Dendritic cell treated with granulocyte-macrophage colony-stimulating factor and Interleukin-4, amounts not matched to agents 40 ng/mL and 50 ng/mL, for 4 days (primary cell): Measurements from ENCODE around the gene USF1.

ENCODE experiments used
- H3K27ac Mint-ChIP-seq: one replicate; pipeline ENCODE4 v1.8.0; 2022; ENCODE audit warnings: mild to moderate bottlenecking, mixed read lengths
- H3K27me3 Mint-ChIP-seq: one replicate; pipeline ENCODE4 v1.8.0; 2022; ENCODE audit warnings: mild to moderate bottlenecking, mixed read lengths
- H3K36me3 Mint-ChIP-seq: one replicate; pipeline ENCODE4 v1.8.0; 2022; ENCODE audit warnings: low read depth, mixed read lengths
- H3K4me1 Mint-ChIP-seq: one replicate; pipeline ENCODE4 v1.8.0; 2022; ENCODE audit warnings: low read depth, mixed read lengths
- H3K4me3 Mint-ChIP-seq: one replicate; pipeline ENCODE4 v1.8.0; 2022; ENCODE audit warnings: mild to moderate bottlenecking, moderate library complexity, mixed read lengths
- H3K9me3 Mint-ChIP-seq: one replicate; pipeline ENCODE4 v1.8.0; 2022; ENCODE audit warnings: mixed read lengths
- intact Hi-C: fragments of 100-400 bp; cut with micrococcal nuclease; formaldehyde crosslinking; loops from one replicate; pipeline ENCODE4 v1.15.0; 2022

Gene USF1

DNA sequence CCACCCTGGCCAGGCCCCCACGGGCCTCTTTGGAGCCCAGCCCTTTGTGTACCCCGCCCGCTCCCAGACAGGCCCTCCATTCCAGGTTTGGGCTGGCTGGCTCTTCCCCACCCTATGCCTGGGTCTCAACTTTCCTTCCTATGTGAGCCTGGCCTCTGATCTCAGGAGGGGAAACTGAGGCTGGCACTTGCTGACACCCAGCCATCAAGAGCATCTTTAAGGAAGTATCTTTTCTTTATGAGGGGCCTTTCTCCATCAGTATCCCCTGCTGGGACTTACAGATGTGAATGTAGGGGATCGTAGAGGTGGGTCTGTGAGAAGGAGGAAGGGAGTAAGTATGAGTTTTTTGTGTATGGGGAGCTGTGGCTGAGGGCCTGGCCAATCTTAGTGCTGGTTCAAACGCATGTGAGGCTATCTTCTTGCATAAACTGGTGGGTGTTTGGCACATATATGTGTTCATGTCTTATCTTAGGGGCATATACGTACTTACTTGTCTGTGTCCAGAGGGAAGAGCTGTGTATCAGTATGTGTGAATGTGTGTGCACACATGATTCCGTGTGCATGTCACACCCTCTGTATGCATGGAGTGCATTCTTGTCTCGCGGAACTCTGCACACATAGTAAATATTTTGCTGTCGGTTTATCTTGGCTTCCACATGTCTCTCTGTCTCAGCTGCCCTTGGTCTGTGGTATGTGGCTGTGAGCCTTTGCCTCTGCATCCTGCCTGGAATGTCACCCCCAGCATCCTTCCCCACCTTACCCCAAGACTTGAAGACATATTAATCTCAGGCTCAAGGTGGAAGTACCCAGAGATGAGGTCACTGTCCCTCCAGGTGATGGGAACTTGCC is 38.2 kb upstream of the USF1 start:
- Mint-ChIP-seq H3K27ac (peak overlapping the region; percentile 24), H3K9me3 (no peaks in the 10 kb centered on the region), H3K4me1 (peaks cover 83% of the 10 kb centered on the region), H3K4me3 (no peak overlapping the region), H3K36me3 (no peaks in the 10 kb centered on the region), H3K27me3 (peaks cover 3% of the 10 kb centered on the region)
- intact Hi-C loops, result loop anchor here (2.0 kb wide), 1 partner anchor 15 kb away; the partner anchor contains the start of gene ARHGAP30

DNA sequence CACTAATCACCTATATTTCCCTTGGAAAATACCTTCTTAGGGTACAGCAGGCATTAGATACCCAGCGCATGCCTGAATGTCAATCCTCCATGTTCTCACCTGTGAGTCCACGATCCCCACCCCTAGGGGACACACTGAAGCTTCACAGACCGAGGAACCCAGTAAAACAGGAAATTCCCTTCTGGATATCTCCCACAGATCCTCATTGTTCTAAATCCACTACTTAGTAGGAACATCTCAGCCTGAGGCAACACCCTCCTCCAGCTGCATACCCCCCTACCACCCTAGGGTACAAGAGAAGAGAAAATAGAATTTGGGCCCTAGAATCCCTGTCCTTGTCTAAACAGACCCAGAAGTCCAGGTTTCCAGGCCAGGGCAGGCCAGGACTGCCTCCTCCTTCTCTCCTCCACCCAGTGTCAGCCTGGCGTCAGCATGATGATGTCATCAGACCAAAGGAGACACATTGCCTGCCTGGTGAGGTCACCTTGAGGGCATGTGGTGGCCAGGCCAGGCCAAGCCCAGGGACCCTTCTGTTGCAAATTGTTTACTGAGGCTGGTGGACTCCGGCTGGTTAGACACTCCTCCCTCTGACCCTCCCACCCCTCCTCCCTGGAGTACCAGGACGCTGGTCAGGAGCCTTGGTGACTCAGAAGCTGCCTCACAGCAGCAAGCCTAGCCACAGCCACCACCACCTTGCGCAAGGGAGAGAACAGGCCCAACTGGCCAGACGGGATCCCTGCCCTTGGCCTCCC is 37.4 kb upstream of the USF1 start:
- H3K27me3 Mint-ChIP-seq, result peaks cover 3% of the 10 kb centered on the region
- no peaks in the 10 kb centered on the region for H3K36me3 Mint-ChIP-seq
- H3K9me3 Mint-ChIP-seq, result no peaks in the 10 kb centered on the region
- no peak overlapping the region for H3K4me3 Mint-ChIP-seq
- intact Hi-C loops, result loop anchor here (2.0 kb wide), 1 partner anchor 14 kb away; the partner anchor contains the start of gene ARHGAP30
- peaks cover 76% of the 10 kb centered on the region for H3K4me1 Mint-ChIP-seq
- H3K27ac Mint-ChIP-seq, result peak overlapping the region; percentile 26

DNA sequence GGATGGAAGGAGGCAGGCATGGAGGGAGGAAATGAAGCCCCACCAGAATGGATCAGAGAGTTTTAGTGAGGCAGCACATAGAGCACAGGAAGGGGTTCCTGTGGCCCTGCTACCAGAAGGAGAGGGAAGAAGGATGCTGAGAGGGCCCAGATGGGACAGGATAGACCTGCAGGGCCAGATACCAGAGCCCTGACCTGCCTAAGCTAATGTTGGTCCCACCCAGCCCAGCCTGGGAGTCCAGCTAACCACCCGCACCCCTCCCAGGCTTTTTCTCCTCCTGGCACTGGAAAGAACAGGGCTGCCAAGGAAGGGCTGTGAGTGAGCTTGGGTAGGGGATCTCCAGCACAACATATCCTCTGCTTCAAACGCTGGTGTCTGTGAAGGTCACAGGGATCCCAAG is 36.7 kb upstream of the USF1 start:
- peaks cover 69% of the 10 kb centered on the region for H3K4me1 Mint-ChIP-seq
- H3K27me3 Mint-ChIP-seq, result peaks cover 3% of the 10 kb centered on the region
- intact Hi-C loops, result loop anchor here (2.0 kb wide), 1 partner anchor 14 kb away; the partner anchor contains the start of gene ARHGAP30
- H3K27ac Mint-ChIP-seq, result peak overlapping the region; percentile 48
- no peak overlapping the region for H3K4me3 Mint-ChIP-seq
- no peaks in the 10 kb centered on the region for H3K36me3 Mint-ChIP-seq
- H3K9me3 Mint-ChIP-seq, result no peaks in the 10 kb centered on the region

DNA sequence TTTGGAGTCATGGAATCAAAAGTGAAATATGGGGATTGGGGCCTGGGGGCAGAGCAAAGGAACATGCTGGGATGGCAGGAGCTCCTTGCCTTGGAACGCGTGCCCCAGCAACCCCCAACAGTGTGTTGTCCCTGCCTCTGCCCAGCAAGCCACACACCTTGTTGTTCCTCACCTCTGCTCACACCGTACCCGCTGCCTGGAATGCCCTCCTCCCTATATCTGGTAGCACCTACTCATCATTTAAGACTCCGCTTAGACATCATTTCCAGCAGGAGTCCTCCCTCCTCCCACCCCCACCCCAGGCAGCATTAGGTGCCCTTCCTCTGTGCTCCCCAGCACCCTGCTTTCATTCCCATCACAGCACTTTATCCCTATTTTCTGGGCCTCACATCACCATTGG is 35.7 kb upstream of the USF1 start:
- no peaks in the 10 kb centered on the region for H3K36me3 Mint-ChIP-seq
- no peaks in the 10 kb centered on the region for H3K9me3 Mint-ChIP-seq
- H3K4me1 Mint-ChIP-seq, result peaks cover 69% of the 10 kb centered on the region
- peaks cover 3% of the 10 kb centered on the region for H3K27me3 Mint-ChIP-seq
- H3K27ac Mint-ChIP-seq, result peak overlapping the region; percentile 48
- no peak overlapping the region for H3K4me3 Mint-ChIP-seq
- intact Hi-C loops, result no loop called here

DNA sequence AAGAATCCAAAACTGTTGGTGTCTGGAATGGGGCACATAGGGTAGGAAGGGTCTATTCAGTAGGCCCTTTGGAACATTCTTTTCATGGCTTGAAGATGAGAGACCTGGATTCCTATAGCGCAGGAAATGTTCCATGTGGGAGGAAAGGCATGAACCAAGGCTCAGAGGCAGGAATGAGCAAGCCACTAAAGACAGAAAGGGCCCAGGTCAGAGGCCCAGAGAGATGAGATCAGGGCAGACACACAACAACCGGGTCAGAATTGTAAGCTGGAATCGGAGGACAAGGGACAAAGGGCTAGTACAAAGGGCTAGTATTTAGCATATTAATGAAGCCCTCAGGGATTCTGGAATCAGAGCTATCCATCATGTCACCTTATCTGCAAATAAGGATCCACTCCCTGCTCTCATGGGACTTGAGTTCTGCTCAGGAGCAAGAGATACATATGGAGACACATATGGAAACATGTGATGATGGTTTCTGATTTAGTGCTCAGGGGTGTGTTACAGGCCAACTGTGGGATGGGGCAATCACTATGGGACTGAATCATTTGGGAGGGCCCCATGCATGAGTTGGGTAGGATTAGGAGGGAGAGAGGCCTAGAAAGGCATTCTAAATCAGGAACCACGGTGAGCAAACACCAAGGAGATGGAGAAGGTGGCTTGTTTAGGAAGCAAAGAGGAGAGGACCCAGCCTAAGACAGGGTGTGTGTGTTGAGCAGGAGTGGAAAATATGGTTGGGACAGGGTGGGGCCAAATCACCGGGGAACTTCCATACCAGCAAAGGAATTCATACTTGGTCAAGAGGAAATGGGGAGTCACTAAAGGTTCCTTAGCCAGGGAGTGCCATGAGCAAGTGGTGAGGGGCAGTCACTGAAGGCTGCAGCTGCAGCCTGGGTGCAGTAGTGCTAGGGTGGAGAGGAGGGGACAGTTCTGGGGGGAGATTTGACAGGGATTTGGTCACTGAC is 34.9 kb upstream of the USF1 start:
- Mint-ChIP-seq H3K4me3 (no peak overlapping the region), H3K36me3 (no peaks in the 10 kb centered on the region)

DNA sequence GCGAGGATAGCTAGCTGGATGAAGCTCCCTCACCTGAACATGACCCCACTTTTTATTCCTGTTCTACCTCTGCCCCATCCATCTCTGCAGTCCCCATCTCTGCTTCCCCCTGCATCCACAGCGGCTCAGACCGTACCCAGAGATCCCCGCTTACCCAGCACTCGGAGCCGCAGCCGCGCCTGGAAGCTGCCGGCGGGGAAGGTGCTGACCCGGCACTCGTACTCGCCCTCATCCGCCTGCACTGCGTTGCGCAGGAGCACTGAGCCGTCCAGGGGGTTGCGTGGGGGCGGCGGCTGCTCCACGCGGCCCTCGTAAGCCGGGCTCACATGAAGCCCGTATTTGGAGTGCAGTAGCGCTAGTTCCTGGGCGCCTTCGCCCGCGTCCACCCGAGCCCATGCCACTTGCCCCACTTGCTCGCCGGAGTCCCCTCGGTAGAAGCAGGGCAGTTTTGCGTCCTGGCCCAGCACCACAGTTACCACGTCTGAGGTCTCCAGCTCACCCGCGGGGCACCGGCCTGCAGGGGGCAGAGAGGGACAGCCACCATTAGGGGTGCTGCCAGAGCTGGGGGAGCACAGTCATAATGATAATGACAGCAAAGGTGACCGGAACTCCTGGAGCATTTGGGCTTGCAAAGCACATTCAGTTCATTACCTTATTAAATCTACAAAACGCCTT is 33.8 kb upstream of the USF1 start:
- Mint-ChIP-seq H3K36me3 (no peaks in the 10 kb centered on the region), H3K27ac (no peak overlapping the region), H3K9me3 (no peaks in the 10 kb centered on the region), H3K27me3 (peaks cover 3% of the 10 kb centered on the region), H3K4me1 (peaks cover 62% of the 10 kb centered on the region), H3K4me3 (peak overlapping the region; percentile 4)
- intact Hi-C loops, result no loop called here

More for the DNA sequence above, 34.9 kb upstream of the USF1 start:
- intact Hi-C loops, result no loop called here
- Mint-ChIP-seq H3K27me3 (peaks cover 3% of the 10 kb centered on the region), H3K27ac (peak overlapping the region; percentile 48), H3K4me1 (peaks cover 72% of the 10 kb centered on the region), H3K9me3 (no peaks in the 10 kb centered on the region)

DNA sequence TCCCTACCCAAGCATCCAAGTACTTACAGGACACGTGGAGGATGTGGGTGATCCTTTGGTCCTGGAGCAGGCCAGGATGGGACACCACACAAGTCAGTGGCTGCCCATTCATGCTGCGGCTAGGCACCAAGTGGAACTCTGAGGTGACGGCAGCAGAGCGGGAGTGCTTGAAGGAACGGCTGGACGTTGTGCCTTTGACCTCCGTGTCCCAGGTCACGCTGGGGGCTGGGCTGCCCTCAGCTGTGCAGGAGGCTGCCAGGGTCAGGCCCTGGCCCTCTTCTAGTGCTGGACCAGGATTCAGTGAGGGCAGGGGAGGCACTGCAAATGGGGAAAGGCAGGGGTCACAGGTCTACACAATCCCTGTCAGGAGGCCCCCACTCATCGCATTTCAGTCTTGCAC is 31.6 kb upstream of the USF1 start:
- no peaks in the 10 kb centered on the region for H3K36me3 Mint-ChIP-seq
- no peaks in the 10 kb centered on the region for H3K9me3 Mint-ChIP-seq
- peaks cover 3% of the 10 kb centered on the region for H3K27me3 Mint-ChIP-seq
- peaks cover 40% of the 10 kb centered on the region for H3K4me1 Mint-ChIP-seq
- intact Hi-C loops, result no loop called here
- H3K4me3 Mint-ChIP-seq, result no peak overlapping the region
- H3K27ac Mint-ChIP-seq, result no peak overlapping the region

DNA sequence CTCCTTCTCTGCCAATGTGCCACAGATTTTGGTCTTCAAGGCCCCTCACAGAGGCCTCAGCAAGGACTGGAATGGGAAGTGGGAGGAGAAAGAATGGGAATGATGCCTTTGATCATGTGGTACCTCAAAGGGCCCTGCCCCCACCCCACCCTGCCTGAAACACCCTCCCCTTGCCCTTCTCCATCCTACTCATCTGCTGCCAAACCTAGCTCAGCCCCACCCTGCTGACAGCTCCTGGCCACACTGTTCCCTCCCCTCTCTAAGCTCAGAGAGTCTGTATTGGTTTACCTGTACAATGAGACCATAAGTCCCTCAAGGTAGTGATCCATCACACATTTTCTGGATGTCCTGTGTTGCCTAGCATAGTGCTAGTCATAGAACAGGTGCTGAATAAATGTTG is 30.6 kb upstream of the USF1 start:
- Mint-ChIP-seq H3K27me3 (peaks cover 3% of the 10 kb centered on the region), H3K9me3 (no peaks in the 10 kb centered on the region), H3K36me3 (no peaks in the 10 kb centered on the region), H3K4me1 (peaks cover 38% of the 10 kb centered on the region), H3K27ac (no peak overlapping the region), H3K4me3 (no peak overlapping the region)
- intact Hi-C loops, result no loop called here

DNA sequence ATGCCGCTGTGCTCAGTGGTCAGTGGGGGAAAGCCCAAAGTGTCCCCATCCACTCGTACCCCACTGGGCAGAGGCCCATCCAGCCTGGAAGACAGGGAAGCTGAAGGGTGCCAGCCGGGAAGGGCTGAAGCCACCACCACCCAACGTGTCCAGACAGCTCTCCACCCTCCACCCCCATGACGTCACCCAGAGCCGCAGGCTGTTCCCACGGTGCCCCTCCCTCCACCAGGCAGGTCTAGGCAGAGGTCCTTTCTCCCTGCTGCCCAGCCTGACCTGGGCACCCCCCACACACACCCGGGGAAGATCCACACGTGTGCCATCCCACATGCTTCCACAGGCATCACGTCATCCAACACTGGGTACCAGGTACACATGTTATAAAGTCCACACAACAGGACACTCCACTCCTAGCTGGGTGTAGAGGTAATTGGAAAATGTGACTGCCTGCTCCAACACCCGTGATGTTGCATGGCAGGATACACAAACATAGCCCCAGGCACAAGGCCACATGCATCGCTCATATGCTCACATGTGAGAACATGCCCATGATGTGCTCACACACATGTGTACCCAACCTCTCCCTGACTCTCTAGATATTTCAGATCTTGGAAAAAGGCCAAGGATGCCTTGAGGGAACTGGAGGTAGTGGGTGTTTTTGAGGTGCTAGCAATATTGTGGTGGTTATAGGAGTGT is 29.0 kb upstream of the USF1 start:
- no peak overlapping the region for H3K27ac Mint-ChIP-seq
- H3K36me3 Mint-ChIP-seq, result no peaks in the 10 kb centered on the region
- no peak overlapping the region for H3K4me3 Mint-ChIP-seq
- H3K9me3 Mint-ChIP-seq, result no peaks in the 10 kb centered on the region
- intact Hi-C loops, result no loop called here
- peaks cover 3% of the 10 kb centered on the region for H3K27me3 Mint-ChIP-seq
- peaks cover 38% of the 10 kb centered on the region for H3K4me1 Mint-ChIP-seq

DNA sequence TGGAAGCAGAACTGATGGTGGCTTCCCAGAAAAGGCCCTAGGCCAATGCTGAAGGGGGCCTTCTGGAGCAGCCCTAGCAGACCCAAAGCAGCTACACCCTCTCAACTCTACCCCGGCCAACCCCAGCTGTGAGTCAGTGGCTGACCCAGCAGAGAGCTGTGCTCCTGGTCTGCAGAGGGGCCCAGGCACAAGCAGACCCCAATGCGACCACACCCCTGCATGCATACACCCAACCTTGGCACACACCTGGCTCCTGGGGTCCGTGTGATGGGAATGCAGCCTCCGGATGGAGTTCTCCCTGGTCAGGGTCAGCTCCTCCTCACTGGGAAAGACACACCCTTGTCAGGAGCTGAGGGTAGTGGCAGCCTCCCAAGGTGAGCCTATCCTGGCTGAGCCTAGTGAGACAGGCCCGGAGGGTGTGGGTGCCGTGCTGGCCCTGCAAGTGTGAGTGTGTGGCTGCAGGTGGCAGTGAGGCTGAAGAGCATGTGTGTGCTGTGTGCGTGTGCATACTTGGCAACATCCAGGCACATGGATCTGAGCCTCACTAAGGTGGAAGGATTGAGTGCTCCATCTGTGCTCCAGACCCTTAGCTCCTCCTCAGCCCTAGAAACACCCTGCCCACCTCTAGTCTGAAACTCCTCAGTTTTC is 27.8 kb upstream of the USF1 start:
- Mint-ChIP-seq H3K9me3 (no peaks in the 10 kb centered on the region), H3K4me3 (no peak overlapping the region), H3K36me3 (peaks cover 12% of the 10 kb centered on the region), H3K27me3 (no peaks in the 10 kb centered on the region), H3K27ac (peak overlapping the region; percentile 6), H3K4me1 (peaks cover 40% of the 10 kb centered on the region)
- intact Hi-C loops, result no loop called here

DNA sequence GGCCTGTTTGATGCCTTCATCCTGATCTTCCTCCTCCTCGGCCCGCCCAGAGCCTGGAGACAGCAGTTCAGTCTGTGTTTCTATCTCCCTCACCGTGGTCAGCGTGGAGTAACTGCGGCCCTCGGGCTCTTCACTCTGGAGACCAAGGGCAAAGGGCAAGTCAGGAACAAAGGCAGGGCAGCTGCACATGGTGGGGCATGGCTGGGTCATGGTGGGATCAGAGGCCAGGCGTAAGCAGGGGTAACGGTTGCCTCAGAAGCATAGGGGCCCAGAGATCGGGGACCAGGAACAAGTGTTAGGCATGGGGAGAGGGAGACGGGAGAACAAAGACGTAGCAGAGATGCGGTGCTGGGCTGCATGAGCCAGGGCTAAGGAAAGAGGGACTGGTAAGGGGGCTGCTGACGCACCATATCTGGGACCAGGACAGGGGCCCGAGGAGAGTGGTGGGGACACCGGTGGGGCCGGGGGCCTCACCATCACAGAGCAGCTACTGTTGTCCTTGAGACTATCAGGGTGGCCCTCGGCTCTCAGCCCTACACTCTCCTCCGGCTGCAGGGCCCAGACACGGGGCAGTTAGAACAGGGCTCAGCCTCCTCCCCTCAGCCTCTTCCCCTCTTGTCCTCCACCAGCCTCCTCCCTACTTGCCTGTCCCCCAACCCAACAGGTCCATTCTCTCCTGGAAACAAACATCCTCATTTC is 27.1 kb upstream of the USF1 start:
- peaks cover 14% of the 10 kb centered on the region for H3K36me3 Mint-ChIP-seq
- H3K9me3 Mint-ChIP-seq, result no peaks in the 10 kb centered on the region
- intact Hi-C loops, result loop anchor here (1.0 kb wide), 1 partner anchor 23 kb away; no protein-coding TSS in a partner anchor
- no peak overlapping the region for H3K4me3 Mint-ChIP-seq
- no peaks in the 10 kb centered on the region for H3K27me3 Mint-ChIP-seq
- peak overlapping the region; percentile 6 for H3K27ac Mint-ChIP-seq
- H3K4me1 Mint-ChIP-seq, result peaks cover 44% of the 10 kb centered on the region

DNA sequence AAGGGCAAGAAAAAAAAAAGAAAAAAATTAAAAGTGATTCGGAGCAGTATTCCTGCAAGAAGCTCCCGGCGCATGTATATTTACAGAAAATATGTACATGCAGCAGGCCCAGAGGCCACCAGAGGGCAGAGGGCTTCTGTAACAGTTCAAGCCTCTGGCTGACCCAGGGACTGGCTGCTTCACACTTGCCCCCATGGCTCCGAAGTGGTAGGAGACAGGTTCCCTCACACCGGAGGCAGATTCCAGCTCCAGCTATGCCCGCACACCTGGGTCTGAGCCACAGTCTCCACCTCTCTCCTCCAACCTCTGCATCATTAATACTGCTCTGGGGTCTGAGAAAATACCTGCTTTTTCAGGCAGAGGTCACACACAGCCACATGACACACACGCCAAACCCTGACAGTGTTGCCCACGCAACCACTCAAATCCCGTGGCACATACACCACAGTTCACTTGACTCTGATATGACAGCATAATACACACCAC is 26.2 kb upstream of the USF1 start:
- intact Hi-C loops, result loop anchor here (1.0 kb wide), 2 partner anchors 24 to 67 kb away; no protein-coding TSS in a partner anchor
- Mint-ChIP-seq H3K4me3 (no peak overlapping the region), H3K27ac (no peak overlapping the region)

More for the DNA sequence above, 26.2 kb upstream of the USF1 start:
- Mint-ChIP-seq H3K36me3 (peaks cover 17% of the 10 kb centered on the region), H3K4me1 (peaks cover 54% of the 10 kb centered on the region), H3K27me3 (no peaks in the 10 kb centered on the region), H3K9me3 (no peaks in the 10 kb centered on the region)
